ENCODE measurements around the gene RHOBTB1. TPM values are rescaled to one million over a fixed set of nuclear protein-coding genes. Genes with fewer than 3 reads are reported as not detected.

Gene RHOBTB1
- total and polyA plus RNA-seq, 2 experiments from 2014 or later: 18.4 to 40.8 TPM

DNA sequence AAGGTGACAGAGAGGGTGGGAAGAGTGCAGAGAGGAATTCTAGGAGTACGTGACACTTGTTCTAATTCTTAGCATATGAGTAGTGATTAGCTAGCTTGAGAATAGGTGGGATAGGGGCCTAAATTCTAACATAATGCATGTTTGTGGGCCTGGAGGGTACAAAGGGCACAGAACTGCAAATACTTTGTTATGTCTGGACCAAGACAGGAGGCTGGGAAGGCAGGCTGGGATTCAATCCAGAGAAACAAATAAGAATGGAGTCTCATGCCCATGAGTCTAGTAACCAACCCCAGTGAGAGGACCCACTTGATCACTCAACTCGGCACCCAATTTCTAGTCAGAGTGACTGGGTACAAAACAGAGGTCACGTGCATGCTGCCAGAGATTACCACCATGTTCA is 40.9 kb downstream of the RHOBTB1 start:
- no peak for TF ChIP-seq EZH2 (IDR thresholded peaks at IDR 0.05; ENCODE audit: borderline replicate concordance)
- no peak for TF ChIP-seq EZH2phosphoT487 (IDR thresholded peaks at IDR 0.05; ENCODE audit: low read depth, severe bottlenecking, unreplicated experiment)
- TF ChIP-seq, protein P1, sequence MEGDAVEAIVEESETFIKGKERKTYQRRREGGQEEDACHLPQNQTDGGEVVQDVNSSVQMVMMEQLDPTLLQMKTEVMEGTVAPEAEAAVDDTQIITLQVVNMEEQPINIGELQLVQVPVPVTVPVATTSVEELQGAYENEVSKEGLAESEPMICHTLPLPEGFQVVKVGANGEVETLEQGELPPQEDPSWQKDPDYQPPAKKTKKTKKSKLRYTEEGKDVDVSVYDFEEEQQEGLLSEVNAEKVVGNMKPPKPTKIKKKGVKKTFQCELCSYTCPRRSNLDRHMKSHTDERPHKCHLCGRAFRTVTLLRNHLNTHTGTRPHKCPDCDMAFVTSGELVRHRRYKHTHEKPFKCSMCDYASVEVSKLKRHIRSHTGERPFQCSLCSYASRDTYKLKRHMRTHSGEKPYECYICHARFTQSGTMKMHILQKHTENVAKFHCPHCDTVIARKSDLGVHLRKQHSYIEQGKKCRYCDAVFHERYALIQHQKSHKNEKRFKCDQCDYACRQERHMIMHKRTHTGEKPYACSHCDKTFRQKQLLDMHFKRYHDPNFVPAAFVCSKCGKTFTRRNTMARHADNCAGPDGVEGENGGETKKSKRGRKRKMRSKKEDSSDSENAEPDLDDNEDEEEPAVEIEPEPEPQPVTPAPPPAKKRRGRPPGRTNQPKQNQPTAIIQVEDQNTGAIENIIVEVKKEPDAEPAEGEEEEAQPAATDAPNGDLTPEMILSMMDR (IDR thresholded peaks at IDR 0.05; ENCODE audit: poor library complexity): no peak
- no peaks in the 10 kb centered on the region for H4K20me1 ChIP-seq (ENCODE audit: insufficient read depth, poor library complexity, severe bottlenecking)
- no peak overlapping the region for H3K4me2 ChIP-seq
- no peaks in the 10 kb centered on the region for H3K36me3 ChIP-seq (replicated peaks; ENCODE audit: insufficient read depth, low read depth)
- no peak overlapping the region for H3K4me3 ChIP-seq
- H3K79me2 ChIP-seq: peaks cover 3% of the 10 kb centered on the region
- no peaks in the 10 kb centered on the region for H3K27me3 ChIP-seq
- no peak overlapping the region for H2AFZ ChIP-seq
- H3K27ac ChIP-seq: no peak overlapping the region
- H3K4me1 ChIP-seq (ENCODE audit: insufficient read depth): no peaks in the 10 kb centered on the region
- H3K9me3 ChIP-seq (ENCODE audit: low read depth): no peaks in the 10 kb centered on the region
- no peaks in the 10 kb centered on the region for H3K9me2 ChIP-seq (replicated peaks; ENCODE audit: insufficient read depth)
- WGBS (ENCODE audit: low lambda C conversion rate, missing lambda C conversion rate): 97% methylated on average over 3 of the region's 3 CpGs
- DNase-seq (ENCODE audit: low spot score): no peak

DNA sequence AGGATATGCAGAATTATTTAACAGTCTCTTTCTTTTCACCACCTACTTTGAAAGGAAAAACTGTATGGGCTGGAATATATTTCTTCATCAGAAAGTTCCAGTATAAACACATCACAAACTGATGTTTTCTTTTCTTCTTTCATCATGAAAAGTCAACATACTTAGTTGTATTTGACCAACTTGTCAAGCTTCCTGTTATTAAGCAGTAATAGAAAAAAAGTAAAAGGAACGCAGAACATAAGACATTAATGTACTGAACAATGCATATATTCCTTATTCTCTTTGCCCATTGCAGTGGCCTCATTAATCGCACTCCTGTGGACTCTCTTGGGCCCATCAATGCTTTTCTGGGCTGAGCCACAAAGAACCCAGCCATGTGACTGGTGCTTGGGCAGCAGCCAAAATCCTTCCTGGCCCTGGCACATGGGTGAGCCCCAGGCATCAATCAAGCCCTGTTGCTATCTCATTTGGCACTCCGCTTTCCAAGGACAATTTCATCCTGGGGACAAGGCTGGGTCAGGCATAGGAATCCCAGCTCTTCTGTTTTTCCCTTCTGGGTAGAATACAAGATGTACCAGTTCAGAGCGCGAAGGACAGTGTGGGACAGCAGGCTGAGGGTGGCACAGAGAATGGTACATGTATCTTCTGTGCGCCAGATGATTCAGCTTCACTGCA is 42.3 kb downstream of the RHOBTB1 start:
- no peak overlapping the region for H3K4me3 ChIP-seq
- H3K27ac ChIP-seq: no peak overlapping the region
- no peak overlapping the region for H3K4me2 ChIP-seq
- peaks cover 6% of the 10 kb centered on the region for H3K4me1 ChIP-seq (ENCODE audit: insufficient read depth)
- H3K36me3 ChIP-seq (replicated peaks; ENCODE audit: insufficient read depth, low read depth): no peaks in the 10 kb centered on the region
- TF ChIP-seq EZH2phosphoT487 (IDR thresholded peaks at IDR 0.05; ENCODE audit: low read depth, severe bottlenecking, unreplicated experiment) (no peak), EZH2 (IDR thresholded peaks at IDR 0.05; ENCODE audit: borderline replicate concordance) (no peak)
- TF ChIP-seq, protein P1 (IDR thresholded peaks at IDR 0.05; ENCODE audit: poor library complexity): no peak
- no peaks in the 10 kb centered on the region for H3K9me3 ChIP-seq (ENCODE audit: low read depth)
- no peak for DNase-seq (ENCODE audit: low spot score)
- H3K9me2 ChIP-seq (replicated peaks; ENCODE audit: insufficient read depth): no peaks in the 10 kb centered on the region
- H3K79me2 ChIP-seq: peaks cover 3% of the 10 kb centered on the region
- H4K20me1 ChIP-seq (ENCODE audit: insufficient read depth, poor library complexity, severe bottlenecking): no peaks in the 10 kb centered on the region
- no peak overlapping the region for H2AFZ ChIP-seq
- WGBS (ENCODE audit: low lambda C conversion rate, missing lambda C conversion rate): 96% methylated on average over 6 of the region's 6 CpGs
- no peaks in the 10 kb centered on the region for H3K27me3 ChIP-seq

DNA sequence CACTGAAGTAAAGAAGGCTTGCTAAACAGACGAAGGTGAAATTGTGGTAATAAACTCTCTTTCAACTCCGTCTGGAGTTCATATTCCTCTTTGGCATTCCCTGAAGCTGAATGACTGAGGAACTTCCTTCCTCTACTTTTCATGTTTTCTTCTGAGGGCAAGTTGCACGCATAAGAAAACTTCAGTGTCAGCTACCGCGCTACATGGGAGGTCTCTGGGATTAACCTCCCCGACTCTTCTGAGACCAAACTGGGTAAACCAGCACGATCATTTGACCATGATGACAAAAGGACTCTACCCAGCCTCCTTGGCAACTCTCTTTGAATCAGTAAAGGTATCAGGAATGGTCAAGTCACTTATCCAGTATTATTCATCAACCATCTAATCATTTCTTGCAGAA is 44.7 kb downstream of the RHOBTB1 start:
- H3K79me2 ChIP-seq: peaks cover 3% of the 10 kb centered on the region
- 94% methylated on average over 7 of the region's 7 CpGs for WGBS (ENCODE audit: low lambda C conversion rate, missing lambda C conversion rate)
- no peaks in the 10 kb centered on the region for H3K36me3 ChIP-seq (replicated peaks; ENCODE audit: insufficient read depth, low read depth)
- no peaks in the 10 kb centered on the region for H3K9me2 ChIP-seq (replicated peaks; ENCODE audit: insufficient read depth)
- H3K4me1 ChIP-seq (ENCODE audit: insufficient read depth): peaks cover 17% of the 10 kb centered on the region
- H3K27ac ChIP-seq: no peak overlapping the region
- no peaks in the 10 kb centered on the region for H4K20me1 ChIP-seq (ENCODE audit: insufficient read depth, poor library complexity, severe bottlenecking)
- TF ChIP-seq, protein P1 (IDR thresholded peaks at IDR 0.05; ENCODE audit: poor library complexity): no peak
- no peak for TF ChIP-seq EZH2 (IDR thresholded peaks at IDR 0.05; ENCODE audit: borderline replicate concordance)
- no peak for TF ChIP-seq EZH2phosphoT487 (IDR thresholded peaks at IDR 0.05; ENCODE audit: low read depth, severe bottlenecking, unreplicated experiment)
- no peak overlapping the region for H3K4me3 ChIP-seq
- DNase-seq (ENCODE audit: low spot score): no peak
- H2AFZ ChIP-seq: no peak overlapping the region
- H3K27me3 ChIP-seq: no peaks in the 10 kb centered on the region
- H3K9me3 ChIP-seq (ENCODE audit: low read depth): no peaks in the 10 kb centered on the region
- H3K4me2 ChIP-seq: no peak overlapping the region
